Measurements from ENCODE around the gene MBD5.

MBD5 gene

DNA sequence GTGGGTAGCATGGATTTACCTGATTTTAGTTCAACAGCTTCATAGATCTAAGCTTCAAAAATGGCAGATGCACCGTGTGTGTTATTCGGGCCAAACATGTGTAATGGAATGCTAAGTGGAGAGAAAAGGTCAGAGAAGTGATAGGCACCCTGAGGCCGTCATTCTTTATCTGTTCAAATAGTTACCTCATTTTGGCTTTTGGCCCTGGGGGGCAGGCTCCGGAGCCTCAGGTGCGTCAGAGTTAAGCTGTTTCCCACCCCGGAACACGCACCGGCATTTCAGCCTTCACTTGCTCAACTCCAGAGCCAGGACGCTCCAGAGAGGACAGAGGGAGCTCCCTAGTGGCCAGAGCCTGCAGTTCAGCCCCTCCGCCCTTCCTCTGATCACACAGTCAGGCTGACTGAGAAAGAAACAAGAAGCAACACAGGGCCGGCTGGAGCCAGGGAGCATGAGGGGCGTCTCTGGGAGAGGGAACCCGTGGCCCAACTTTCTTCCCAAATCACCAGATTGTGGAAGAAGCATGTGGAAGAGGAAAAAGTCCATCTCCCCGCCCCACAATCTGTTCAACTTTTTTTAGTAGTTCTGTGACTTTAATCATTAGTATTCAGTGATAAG is 488.5 kb downstream of the MBD5 start:
- TF ChIP-seq, protein P1, sequence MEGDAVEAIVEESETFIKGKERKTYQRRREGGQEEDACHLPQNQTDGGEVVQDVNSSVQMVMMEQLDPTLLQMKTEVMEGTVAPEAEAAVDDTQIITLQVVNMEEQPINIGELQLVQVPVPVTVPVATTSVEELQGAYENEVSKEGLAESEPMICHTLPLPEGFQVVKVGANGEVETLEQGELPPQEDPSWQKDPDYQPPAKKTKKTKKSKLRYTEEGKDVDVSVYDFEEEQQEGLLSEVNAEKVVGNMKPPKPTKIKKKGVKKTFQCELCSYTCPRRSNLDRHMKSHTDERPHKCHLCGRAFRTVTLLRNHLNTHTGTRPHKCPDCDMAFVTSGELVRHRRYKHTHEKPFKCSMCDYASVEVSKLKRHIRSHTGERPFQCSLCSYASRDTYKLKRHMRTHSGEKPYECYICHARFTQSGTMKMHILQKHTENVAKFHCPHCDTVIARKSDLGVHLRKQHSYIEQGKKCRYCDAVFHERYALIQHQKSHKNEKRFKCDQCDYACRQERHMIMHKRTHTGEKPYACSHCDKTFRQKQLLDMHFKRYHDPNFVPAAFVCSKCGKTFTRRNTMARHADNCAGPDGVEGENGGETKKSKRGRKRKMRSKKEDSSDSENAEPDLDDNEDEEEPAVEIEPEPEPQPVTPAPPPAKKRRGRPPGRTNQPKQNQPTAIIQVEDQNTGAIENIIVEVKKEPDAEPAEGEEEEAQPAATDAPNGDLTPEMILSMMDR (IDR thresholded peaks at IDR 0.05; ENCODE audit: low read depth, low read length) = peak; percentile 97

GRCh38 chr2:148511883-148512282 is 491.0 kb downstream of the MBD5 start:
- no peak overlapping the region for H3K4me3 ChIP-seq (replicated peaks in 1 of 2; ENCODE audit: low read depth in 2 of 2, low read length in 2 of 2)
- TF ChIP-seq, protein P1 (IDR thresholded peaks at IDR 0.05; ENCODE audit: low read depth, low read length) = no peak
- DNase-seq (ENCODE audit: low read depth in 2 of 2) = no peak

More for the DNA sequence above, 488.5 kb downstream of the MBD5 start:
- peak overlapping the region; percentile 28 to 31 for H3K4me3 ChIP-seq (replicated peaks in 1 of 2; ENCODE audit: low read depth in 2 of 2, low read length in 2 of 2)
- DNase-seq (ENCODE audit: low read depth in 2 of 2) = peak; percentile 87 to 89

- no peak for DNase-seq (ENCODE audit: low read depth in 2 of 2)
- no peak overlapping the region for H3K4me3 ChIP-seq (replicated peaks in 1 of 2; ENCODE audit: low read depth in 2 of 2, low read length in 2 of 2)
- TF ChIP-seq, protein P1 (IDR thresholded peaks at IDR 0.05; ENCODE audit: low read depth, low read length) = no peak
Measured at GRCh38 chr2:148512501-148512900, 491.6 kb downstream of the MBD5 start.

- TF ChIP-seq, protein P1 (IDR thresholded peaks at IDR 0.05; ENCODE audit: low read depth, low read length) = no peak
- no peak overlapping the region for H3K4me3 ChIP-seq (replicated peaks in 1 of 2; ENCODE audit: low read depth in 2 of 2, low read length in 2 of 2)
- DNase-seq (ENCODE audit: low read depth in 2 of 2) = no peak
Measured at GRCh38 chr2:148513427-148513826, 492.5 kb downstream of the MBD5 start.

DNA sequence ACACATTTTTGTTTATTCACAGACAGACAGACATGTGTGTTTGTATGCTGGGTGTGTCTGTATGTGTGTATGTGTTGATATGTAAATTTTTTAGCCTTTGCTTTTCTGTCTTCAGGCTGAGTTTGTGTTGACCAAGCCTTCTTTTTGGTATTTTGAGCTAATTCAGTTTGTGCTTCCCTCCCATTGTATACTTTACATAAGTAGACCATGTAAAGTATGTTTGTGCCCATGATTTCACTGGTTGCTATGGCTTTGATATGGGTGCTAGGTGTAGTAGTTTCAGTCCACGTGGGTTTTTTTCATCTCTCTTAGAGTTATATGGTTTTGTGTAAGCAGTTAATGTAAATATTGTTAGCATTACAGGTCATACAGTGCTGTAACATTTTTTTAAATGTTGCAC is 494.2 kb downstream of the MBD5 start:
- no peak overlapping the region for H3K4me3 ChIP-seq (replicated peaks in 1 of 2; ENCODE audit: low read depth in 2 of 2, low read length in 2 of 2)
- TF ChIP-seq, protein P1 (IDR thresholded peaks at IDR 0.05; ENCODE audit: low read depth, low read length) = no peak

DNA sequence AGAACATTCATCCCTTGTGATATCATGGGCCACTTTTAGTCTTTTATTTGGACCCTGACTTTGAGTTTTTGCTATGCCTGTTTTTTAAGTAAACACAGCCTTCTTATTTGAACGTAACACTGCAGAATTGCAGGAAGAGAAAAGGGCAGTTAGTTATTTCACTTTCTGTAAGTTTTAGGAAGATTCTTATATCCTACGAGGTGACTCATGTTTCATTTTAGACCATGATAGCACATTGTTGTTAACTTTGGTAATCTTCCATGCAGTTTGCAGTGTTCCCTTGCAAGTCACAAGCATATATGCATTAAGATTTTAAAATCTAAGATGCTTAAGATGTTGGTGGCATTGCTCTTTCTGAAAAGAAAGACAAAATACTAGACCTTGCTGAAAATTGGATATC is 495.1 kb downstream of the MBD5 start:
- no peak overlapping the region for H3K4me3 ChIP-seq (replicated peaks in 1 of 2; ENCODE audit: low read depth in 2 of 2, low read length in 2 of 2)
- DNase-seq (ENCODE audit: low read depth in 2 of 2) = peak; percentile 17 to 18
- TF ChIP-seq, protein P1 (IDR thresholded peaks at IDR 0.05; ENCODE audit: low read depth, low read length) = no peak

More for the DNA sequence above, 494.2 kb downstream of the MBD5 start:
- DNase-seq (ENCODE audit: low read depth in 2 of 2) = no peak

DNA sequence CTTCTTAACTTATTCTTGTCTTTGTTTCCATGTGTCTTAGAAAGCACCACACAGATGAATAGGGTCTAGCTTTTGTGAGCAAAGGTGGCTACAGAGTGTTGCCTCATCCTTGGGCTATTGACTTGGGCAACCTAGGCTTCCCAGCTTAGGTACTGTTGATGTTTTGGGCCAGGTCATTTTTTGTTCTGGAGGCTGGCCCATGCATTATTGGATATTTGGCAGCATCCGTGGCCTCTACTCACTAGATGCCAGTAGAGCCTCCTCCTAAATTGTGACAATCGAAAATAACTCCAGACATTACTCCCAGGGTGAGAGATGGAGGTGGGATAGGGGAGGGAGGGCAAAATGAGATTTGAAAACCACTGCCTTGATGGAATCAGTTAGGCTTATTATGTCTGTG is 496.4 kb downstream of the MBD5 start:
- TF ChIP-seq, protein P1 (IDR thresholded peaks at IDR 0.05; ENCODE audit: low read depth, low read length) = no peak
- DNase-seq (ENCODE audit: low read depth in 2 of 2) = no peak
- no peak overlapping the region for H3K4me3 ChIP-seq (replicated peaks in 1 of 2; ENCODE audit: low read depth in 2 of 2, low read length in 2 of 2)

All from cardiac fibroblast (primary cell).